Ovary (tissue), 9 donors: ENCODE measurements around the gene KRT6A. TPM values are rescaled to one million over a fixed set of nuclear protein-coding genes. Genes with fewer than 3 reads are reported as not detected.

ENCODE experiments used
- DNase-seq, 5 donors: peaks; one replicate each; pipeline ENCODE4 v3.0.0-alpha.2; 2019 to 2020
- H3K27ac ChIP-seq, 2 donors: fragments of 200-600 bp; one replicate each; pipeline versions ENCODE4 v1.5.1 to v1.8.0; 2019 to 2022
- H3K27me3 ChIP-seq: fragments of 200-600 bp; one replicate; pipeline ENCODE4 v1.8.0; 2022
- H3K36me3 ChIP-seq: fragments of 200-600 bp; sonication (generic); one replicate; pipeline ENCODE4 v1.5.1; 2019
- H3K4me1 ChIP-seq: one replicate; pipeline ENCODE4 v1.8.1; 2013; ENCODE audit warnings: mild to moderate bottlenecking, moderate library complexity; ENCODE audit not compliant: insufficient read depth
- H3K4me3 ChIP-seq: fragments of 200-600 bp; sonication (generic); one replicate; pipeline ENCODE4 v1.5.1; 2017
- H3K9me3 ChIP-seq, 2 donors: fragments of 200-600 bp in 1 of 2; sonication (generic) in 1 of 2; one replicate each; pipeline versions ENCODE4 v1.5.1 to v1.8.1; 2013 to 2019; ENCODE audit warnings: mild to moderate bottlenecking in 1 of 2, moderate library complexity in 1 of 2
- CTCF ChIP-seq, 3 donors: fragments of 450-650 bp in 2 of 3; fragments of 200-600 bp in 1 of 3; IDR thresholded peaks; one replicate each; pipeline versions ENCODE4 v1.5.1 to v1.8.0; 2016 to 2022; ENCODE audit warnings: antibody characterized with exemption in 3 of 3, mild to moderate bottlenecking in 1 of 3
- EP300 ChIP-seq: sonication (generic); formaldehyde crosslinking; IDR thresholded peaks from one replicate; pipeline ENCODE4 v1.6.1; 2017; ENCODE audit warnings: antibody characterized with exemption
- POLR2A ChIP-seq: fragments of 450-650 bp; IDR thresholded peaks from one replicate; pipeline ENCODE4 v1.6.1; 2017; ENCODE audit warnings: antibody characterized with exemption, mild to moderate bottlenecking, moderate library complexity
- WGBS, 3 donors: extraction: QIAGEN DNeasy Blood & Tissue Kit in 1 of 3; methylation state at CpG; one replicate each; pipeline versions ENCODE4 v1.1.5 to v1.1.7; 2013 to 2017; 5-methylcytosine and 5-hydroxymethylcytosine counted together
- intact Hi-C, 4 donors: fragments of 100-400 bp; cut with DNase I; formaldehyde crosslinking; loops; one replicate each; pipeline versions ENCODE4 v1.11.0 to v1.15.1; 2022 to 2023
- polyA plus RNA-seq, 2 donors: library from polyadenylated mRNA; stranded (reverse); fragments of 200-250 nt in 1 of 2; fragments of 350-450 nt in 1 of 2; fragmentation: Illumina TruSeq in 1 of 2; extraction: RNeasy Lipid Tissue Mini Kit (QIAGEN cat#74804) in 1 of 2; gene quantifications; one replicate each; pipeline ENCODE4 v1.2.3, GENCODE V29; 2013 to 2014
- total RNA-seq, 7 donors: library from RNA; depleted of rRNA in 2 of 7; stranded (reverse); fragments of >200 nt in 2 of 7; fragmentation: NEBNext Ultra II Directional in 3 of 7; extraction: Animal tissue kit (Norgen Biotek cat#: 25700) in 3 of 7; gene quantifications; one replicate each; pipeline versions ENCODE4 v1.1.0 to v1.2.4, GENCODE V29; 2016 to 2023
- donor health status: DM: no; HTN: no; CAD: no; lungs with moderate emphysema.
- donor health status: DM: no; HTN: no; CAD: no.
- donor health status: Bipolar disorder and iron deficiency.
- donor health status: DM: yes; HTN: yes; CAD: no.
- donor health status: DM: no; HTN: no; CAD: no.
- donor health status: DM: yes; HTN: yes; CAD: no.

The KRT6A gene
- total and polyA plus RNA-seq, 9 donors: 0.15 to 14.5 (median 1.1) TPM; not detected in 2

GRCh38 chr12:52440821-52441319, 52.2 kb downstream of the KRT6A start:
- no peak overlapping the region for H3K27ac ChIP-seq
- H3K4me3 ChIP-seq: no peak overlapping the region
- no peaks in the 10 kb centered on the region for H3K27me3 ChIP-seq
- intact Hi-C loops: no loop called here
- TF ChIP-seq EP300: no peak
- TF ChIP-seq POLR2A: no peak
- no peak for TF ChIP-seq CTCF (IDR thresholded peaks at IDR 0.05)
- no peaks in the 10 kb centered on the region for H3K36me3 ChIP-seq
- DNase-seq: no peak
- no peaks in the 10 kb centered on the region for H3K9me3 ChIP-seq
- 77 to 88% (median 86%) methylated on average over 5 of the region's 5 CpGs for WGBS, 3 donors
- H3K4me1 ChIP-seq: no peaks in the 10 kb centered on the region

GRCh38 chr12:52439845-52440244, 53.2 kb downstream of the KRT6A start:
- H3K4me3 ChIP-seq: no peak overlapping the region
- H3K36me3 ChIP-seq: no peaks in the 10 kb centered on the region
- no peaks in the 10 kb centered on the region for H3K27me3 ChIP-seq
- no peaks in the 10 kb centered on the region for H3K4me1 ChIP-seq
- TF ChIP-seq EP300: no peak
- no peak for DNase-seq
- H3K27ac ChIP-seq: no peak overlapping the region
- no peaks in the 10 kb centered on the region for H3K9me3 ChIP-seq
- 65 to 82% (median 68%) methylated on average over 2 of the region's 2 CpGs for WGBS, 3 donors
- intact Hi-C loops: no loop called here

- no peaks in the 10 kb centered on the region for H3K9me3 ChIP-seq
- TF ChIP-seq CTCF (IDR thresholded peaks at IDR 0.05): no peak
- no peaks in the 10 kb centered on the region for H3K4me1 ChIP-seq
- H3K36me3 ChIP-seq: no peaks in the 10 kb centered on the region
- no peaks in the 10 kb centered on the region for H3K27me3 ChIP-seq
- 75 to 78% (median 76%) methylated on average over 8 of the region's 8 CpGs for WGBS, 3 donors
- H3K4me3 ChIP-seq: no peak overlapping the region
- intact Hi-C loops: no loop called here
- no peak overlapping the region for H3K27ac ChIP-seq
- no peak for DNase-seq
Observed at GRCh38 chr12:52439420-52439819, 53.6 kb downstream of the KRT6A start.

- TF ChIP-seq POLR2A (no peak), CTCF (IDR thresholded peaks at IDR 0.05) (no peak), EP300 (no peak)
- intact Hi-C loops: no loop called here
- Histone ChIP-seq H3K4me1 (no peaks in the 10 kb centered on the region), H3K4me3 (no peak overlapping the region), H3K9me3 (no peaks in the 10 kb centered on the region), H3K36me3 (no peaks in the 10 kb centered on the region), H3K27ac (no peak overlapping the region), H3K27me3 (no peaks in the 10 kb centered on the region)
- DNase-seq: no peak
- WGBS, 3 donors: 74 to 87% (median 74%) methylated on average over 8 of the region's 8 CpGs
Observed at GRCh38 chr12:52438305-52439301, 54.5 kb downstream of the KRT6A start.

GRCh38 chr12:52437508-52437907, 55.5 kb downstream of the KRT6A start:
- WGBS, 3 donors: 53 to 76% (median 62%) methylated on average over 9 of the region's 9 CpGs
- H3K4me1 ChIP-seq: no peaks in the 10 kb centered on the region
- no peak for DNase-seq
- no peaks in the 10 kb centered on the region for H3K36me3 ChIP-seq
- no peaks in the 10 kb centered on the region for H3K27me3 ChIP-seq
- H3K4me3 ChIP-seq: no peak overlapping the region
- H3K27ac ChIP-seq: no peak overlapping the region
- H3K9me3 ChIP-seq: no peaks in the 10 kb centered on the region
- intact Hi-C loops: no loop called here
- no peak for TF ChIP-seq EP300
- TF ChIP-seq POLR2A: no peak
- no peak for TF ChIP-seq CTCF (IDR thresholded peaks at IDR 0.05)
